AG08396 (cell line): ENCODE data around the gene AKIP1.
"Not testable (repeated sequence)": the region's sequence is repeated elsewhere in the genome, so short reads cannot be mapped to it uniquely, and the experiment has no call there.

Experiments used
- DNase-seq: peaks from one replicate; pipeline ENCODE4 v3.0.0; 2012; ENCODE audit warnings: low spot score, mixed read lengths

The AKIP1 gene

GRCh38 chr11:8917157-8917825, 6.3 kb downstream of the AKIP1 start:
- DNase-seq, result peak; percentile 87

GRCh38 chr11:8922691-8923090, 11.7 kb downstream of the AKIP1 start:
- no peak for DNase-seq

DNA sequence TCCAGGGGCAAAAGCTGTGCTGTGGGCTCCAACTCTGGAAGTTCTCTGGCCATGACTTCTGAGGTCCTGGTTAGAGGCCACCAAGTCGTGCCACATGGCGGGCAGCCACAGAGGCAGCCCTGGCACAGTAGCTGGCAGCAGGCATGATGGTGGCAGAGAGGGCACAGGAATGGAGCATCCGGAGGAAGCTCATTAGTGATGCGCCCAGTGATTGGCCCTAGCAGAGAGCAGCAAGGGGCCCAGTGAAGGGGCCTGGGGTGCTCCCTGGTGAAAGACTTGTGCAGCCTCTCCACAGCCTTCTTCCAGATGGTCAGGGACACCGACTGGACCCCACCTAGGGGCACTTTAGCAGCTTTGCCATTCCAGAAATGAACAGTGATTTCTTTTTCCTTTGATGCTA, 14.7 kb downstream of the AKIP1 start:
- no peak for DNase-seq

DNA sequence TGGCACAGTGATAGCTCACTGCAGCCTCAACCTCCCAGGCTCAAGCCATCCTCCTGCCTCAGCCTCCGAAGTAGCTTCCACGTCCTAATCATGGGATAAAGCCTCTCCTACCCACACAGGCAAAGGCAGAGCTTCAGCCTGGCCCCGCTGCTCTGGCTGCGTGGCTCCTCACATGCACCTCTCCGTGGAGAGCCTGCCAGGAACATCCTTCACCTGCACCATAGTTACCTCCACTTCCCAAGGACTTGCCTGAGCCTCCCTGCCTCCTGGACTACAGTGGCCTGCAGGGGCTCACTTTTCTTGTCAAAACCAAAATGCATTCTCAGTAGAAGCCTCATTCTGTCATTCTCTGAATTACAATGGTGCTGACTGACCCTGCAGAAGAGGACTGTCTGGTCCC, 15.2 kb downstream of the AKIP1 start:
- no peak for DNase-seq

DNA sequence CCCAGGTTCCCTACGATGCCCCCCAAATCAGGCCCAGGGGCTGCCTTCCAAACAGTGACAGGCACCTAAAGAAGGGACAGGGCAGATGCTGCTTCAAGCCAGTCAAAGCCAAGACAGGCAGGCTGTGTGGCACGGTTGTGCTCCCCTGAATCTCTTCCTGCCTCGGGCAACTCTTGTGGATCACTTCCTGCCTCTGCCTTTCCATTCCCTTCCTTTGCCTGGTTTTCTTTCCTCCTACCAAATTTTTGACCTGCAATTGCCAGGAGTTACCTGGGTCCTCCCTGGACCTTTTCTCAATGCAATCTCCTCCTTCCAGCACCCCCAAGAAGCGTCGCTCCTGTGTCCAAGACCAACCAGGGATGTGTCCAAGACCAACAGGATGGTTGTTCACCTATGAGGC, 16.2 kb downstream of the AKIP1 start:
- no peak for DNase-seq

GRCh38 chr11:8928205-8928604, 17.2 kb downstream of the AKIP1 start:
- DNase-seq, result no peak

- no peak for DNase-seq
Observed at GRCh38 chr11:8928981-8929615, 18.1 kb downstream of the AKIP1 start.

DNA sequence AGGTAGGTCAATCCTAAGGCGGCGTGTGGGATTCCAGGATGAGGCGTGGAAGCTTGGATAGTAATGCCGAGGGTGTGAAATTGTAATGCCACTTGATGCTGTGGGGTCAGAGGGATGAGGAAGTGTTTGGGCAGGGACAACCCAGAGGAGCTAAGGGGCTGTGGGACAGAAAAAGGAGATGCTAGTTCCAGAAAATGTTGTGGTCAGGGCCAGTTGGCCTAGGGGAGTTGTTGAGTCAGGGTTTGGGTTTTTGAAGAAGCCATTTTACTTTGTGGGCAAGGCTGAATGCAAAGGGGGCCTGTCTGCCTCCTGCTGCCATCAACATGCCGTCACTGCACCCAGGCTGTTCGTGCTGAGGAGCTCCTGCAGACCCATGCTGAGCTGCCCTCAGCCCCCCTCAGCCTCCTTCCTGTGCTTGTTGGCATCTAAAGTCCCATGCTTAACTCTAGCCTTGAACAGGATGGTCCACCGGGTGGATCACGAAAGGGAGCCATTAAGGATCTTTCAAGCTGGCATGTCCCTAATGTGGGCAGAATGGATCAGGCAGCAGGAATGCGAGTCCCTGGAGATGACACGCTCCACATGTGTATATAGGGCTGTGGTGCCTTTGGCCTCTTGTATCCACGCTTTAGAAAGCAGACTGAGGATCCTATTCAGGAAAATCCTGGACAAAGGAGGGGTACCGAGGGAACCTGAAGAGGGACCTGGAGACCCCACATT, 19.6 kb downstream of the AKIP1 start:
- no peak for DNase-seq

GRCh38 chr11:8932564-8933180, 21.7 kb downstream of the AKIP1 start, which contains the start of gene C11orf16:
Gene C11orf16, minus strand, starts transcription at chr11:8932947. Its CDS starts 639 bp downstream, at chr11:8932308.
- DNase-seq, result no peak

- no peak for DNase-seq
Observed at GRCh38 chr11:8933931-8934330, 22.9 kb downstream of the AKIP1 start.

DNA sequence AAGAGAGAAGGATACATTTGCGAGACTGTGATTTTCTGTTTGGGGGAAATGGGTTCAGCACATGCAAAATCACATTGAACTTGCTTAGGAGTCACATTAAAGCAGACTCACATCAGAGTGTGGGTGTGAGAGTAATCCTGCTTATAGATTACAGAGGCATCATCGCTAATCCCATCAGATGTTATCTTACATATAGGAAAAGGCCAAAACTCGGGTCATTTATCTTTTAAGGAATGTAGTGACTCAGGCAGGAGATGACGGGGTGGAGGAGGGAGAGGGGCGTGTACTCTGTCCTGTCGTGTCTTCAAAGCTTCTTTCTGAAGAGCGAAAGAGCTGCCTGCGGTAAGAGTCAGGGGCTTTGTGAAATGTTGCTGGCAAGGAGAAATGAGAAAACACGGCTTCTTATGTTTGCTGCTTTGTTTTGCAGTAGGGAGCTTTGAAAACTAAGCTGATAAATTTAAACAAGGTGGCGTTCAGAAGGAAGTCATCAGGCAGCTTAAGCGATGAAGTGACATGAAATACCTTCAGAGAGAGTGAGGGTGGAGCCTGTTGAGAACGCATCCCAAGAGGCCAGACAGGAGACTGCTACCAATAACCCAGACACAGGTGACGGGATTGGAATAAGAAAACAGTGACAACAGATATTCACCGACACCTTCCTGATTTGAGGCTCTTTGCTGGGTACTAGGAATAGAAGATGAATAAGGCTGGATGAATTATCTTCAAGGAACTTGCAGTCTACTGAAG, 23.9 kb downstream of the AKIP1 start:
- peak; percentile 55 for DNase-seq

- not testable (repeated sequence) for DNase-seq
Observed at GRCh38 chr11:8935789-8936188, 24.8 kb downstream of the AKIP1 start.

DNA sequence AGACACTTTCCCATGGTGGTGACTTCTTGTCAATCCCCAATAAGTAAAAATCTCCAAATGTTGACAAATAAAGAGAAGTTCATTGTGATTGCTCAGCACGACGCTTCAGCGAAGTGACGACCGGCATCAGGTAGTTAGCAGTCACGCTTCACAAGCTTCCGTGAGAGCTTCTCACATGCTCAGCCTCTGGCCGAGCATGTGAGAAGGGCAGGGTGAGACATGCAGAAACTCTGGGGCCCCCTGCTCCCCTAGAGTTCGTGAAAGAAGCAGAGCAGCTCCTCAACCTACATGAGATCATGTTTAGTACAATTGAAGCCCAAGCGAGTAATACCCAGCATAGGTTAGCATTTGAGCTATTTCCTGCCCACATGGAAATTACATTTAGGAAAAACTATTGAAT, 26.2 kb downstream of the AKIP1 start:
- DNase-seq, result no peak

DNA sequence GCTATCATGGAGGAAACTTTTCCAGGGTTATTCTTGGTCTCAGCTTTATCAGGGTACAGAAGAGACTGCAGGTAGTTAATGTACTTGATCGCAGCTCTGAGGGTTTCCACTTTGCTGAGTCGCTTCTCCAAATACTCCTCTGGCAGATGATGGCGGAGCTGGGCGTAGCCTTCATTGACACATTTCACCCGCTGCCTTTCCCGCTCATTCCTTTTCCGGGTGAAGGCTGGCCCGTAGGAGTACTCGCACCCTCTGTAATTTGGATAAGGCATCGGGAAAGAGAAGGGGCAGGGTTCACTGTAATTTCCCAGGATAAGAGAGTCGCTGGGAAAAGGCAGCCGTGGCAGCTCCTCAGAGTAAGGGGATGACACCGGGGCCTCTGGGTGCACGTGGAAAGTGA, 26.7 kb downstream of the AKIP1 start:
- no peak for DNase-seq

DNA sequence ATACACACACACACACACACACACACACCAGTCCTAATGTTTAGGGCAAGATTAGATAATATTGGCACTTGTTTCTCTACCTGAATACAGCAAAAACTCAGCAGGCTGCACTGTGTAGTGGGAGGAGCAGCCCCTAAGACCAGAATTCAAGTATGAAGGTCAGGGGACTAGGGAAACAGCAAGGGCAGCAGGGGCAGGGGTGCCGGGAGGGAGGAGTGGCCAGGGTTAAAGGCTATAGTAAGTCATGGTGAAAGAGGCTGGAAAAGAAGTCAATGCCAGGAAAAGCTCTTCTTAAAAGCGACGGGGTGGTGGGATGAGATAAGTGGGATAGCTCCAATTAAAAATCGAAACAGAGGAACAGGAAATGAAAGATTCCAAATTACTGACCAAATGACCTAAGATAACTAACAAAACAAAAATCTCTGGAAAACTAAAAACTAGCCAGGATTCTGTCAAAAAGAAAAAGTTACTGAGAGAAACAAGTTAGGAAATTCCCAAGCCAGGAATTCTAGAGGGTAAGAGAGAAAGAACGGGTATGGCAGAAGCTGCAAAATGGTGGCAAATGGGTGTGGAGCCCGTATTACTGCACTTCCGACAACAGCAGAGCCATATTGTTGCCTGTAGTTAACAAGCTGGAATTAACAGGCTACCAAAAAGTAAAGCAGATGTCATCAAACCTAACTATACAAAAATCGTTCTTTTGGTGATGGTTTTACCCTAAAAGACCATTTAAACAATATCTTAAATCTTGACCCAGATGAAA, 30.5 kb downstream of the AKIP1 start:
- no peak for DNase-seq

GRCh38 chr11:8942518-8943066, 31.6 kb downstream of the AKIP1 start, which contains the start of gene ASCL3:
Gene ASCL3, minus strand, starts transcription at chr11:8943016. Its CDS starts 4,855 bp downstream, at chr11:8938161.
- DNase-seq, result no peak

DNA sequence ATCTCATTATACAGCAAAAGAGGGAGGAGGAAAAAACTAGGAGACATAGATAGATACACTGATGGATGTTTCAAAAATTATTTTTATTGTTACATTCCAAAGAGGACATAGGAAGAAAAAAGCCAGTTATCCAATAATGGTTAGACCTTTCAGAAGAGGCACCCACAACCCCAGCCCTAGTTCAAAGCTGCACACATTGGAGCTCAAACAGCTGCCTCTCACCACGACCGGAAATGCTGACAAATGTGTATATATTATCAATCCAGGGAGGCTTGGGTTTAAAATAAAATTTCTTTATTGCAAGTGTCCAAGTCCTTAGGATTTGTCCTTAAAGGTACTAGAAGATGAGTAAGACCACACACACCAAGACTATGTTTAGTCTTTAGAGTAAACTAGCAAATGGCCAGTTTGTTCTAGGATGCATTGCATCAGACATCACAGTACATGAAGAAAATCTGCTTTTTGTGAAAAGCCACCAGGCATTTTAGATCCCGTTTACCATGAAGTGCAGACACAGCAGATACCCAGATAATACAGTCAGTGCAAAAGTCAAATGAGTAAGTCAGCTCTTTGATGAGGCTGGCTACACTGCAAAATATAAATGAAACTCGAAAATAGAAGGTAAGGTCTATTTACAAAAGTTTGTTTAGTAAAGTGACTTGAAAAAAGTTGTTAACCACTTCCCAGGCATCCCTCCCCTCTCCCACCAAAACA, 36.4 kb downstream of the AKIP1 start:
- no peak for DNase-seq

- no peak for DNase-seq
Observed at GRCh38 chr11:8948886-8949285, 37.9 kb downstream of the AKIP1 start.

GRCh38 chr11:8956860-8957259, 45.9 kb downstream of the AKIP1 start:
- no peak for DNase-seq

DNA sequence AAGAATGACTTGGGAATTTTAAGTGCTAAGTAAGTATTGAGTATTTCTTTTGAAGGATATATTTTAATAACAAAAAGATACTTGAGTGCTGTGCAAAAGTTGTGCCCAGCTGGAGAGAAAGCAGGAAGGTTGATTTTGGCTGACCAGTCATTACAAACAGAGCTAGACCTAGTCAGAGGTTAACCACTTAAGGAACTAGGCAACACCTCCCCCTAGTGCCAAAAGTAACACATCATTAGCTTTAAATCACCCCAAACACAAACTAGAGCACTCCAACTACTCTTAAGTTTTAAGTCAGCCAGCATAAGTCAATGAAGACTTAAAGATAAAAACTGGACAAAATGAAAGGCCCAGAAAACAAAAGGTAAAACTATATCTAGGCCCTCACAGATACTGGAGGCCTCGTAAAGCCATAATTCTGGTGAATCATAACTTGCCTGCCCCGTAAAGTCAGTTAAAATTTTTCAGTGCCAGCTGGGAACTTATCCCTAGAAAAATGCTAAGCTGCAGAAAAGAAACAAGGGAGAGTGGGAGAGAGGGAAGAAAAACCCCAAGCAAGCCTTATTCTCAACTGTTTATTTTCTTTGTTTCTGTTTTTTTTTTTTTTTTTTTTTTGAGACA, 48.7 kb downstream of the AKIP1 start:
- DNase-seq, result peak; percentile 78
